KOPT-K1 (cell line): ENCODE results near the gene OOSP3.
"Not testable (repeated sequence)": the region's sequence is repeated elsewhere in the genome, so short reads cannot be mapped to it uniquely, and the experiment has no call there.

Experiments
- H3K27ac ChIP-seq: fragments of 200-600 bp; sonication (generic); 2 replicates; pipeline ENCODE4 v1.5.1; 2016; ENCODE audit warnings: antibody characterized with exemption, mild to moderate bottlenecking, low read depth, low read length; ENCODE audit not compliant: poor library complexity, severe bottlenecking
- H3K36me3 ChIP-seq: fragments of 200-600 bp; sonication (generic); 2 replicates; pipeline ENCODE4 v1.5.1; 2017; ENCODE audit warnings: antibody characterized with exemption, mild to moderate bottlenecking, low read length, moderate library complexity; ENCODE audit not compliant: insufficient read depth
- H3K9me3 ChIP-seq: fragments of 200-600 bp; sonication (generic); 2 replicates; pipeline ENCODE4 v1.5.1; 2017; ENCODE audit warnings: antibody characterized with exemption, low read length, mild to moderate bottlenecking; ENCODE audit not compliant: insufficient read depth, poor library complexity, severe bottlenecking

The OOSP3 gene

DNA sequence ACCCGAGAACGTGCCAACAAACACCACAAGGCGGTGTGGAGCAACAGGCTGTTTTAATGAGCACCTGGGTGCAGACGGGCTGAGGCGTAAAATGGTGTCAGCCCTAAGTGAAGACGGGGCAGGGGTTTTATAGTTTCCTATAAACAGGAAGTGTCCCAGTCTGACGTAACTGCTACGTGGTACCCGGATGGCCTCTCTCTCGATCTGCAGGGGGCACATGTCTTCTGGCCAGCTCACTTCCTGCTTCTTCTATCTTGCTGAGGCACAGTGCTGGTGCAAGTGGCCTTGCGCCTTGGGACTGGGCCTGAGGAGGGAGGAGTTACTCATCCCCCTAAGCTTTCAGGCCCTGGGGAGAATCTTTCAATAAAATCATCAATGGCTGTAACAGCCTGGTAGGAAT, 20.9 kb downstream of the OOSP3 start:
- Histone ChIP-seq H3K36me3 (no peaks in the 10 kb centered on the region), H3K9me3 (no peaks in the 10 kb centered on the region), H3K27ac (no peak overlapping the region)

GRCh38 chr11:59900366-59901126, 22.0 kb downstream of the OOSP3 start:
- no peaks in the 10 kb centered on the region for H3K9me3 ChIP-seq
- no peaks in the 10 kb centered on the region for H3K36me3 ChIP-seq
- H3K27ac ChIP-seq: no peak overlapping the region

DNA sequence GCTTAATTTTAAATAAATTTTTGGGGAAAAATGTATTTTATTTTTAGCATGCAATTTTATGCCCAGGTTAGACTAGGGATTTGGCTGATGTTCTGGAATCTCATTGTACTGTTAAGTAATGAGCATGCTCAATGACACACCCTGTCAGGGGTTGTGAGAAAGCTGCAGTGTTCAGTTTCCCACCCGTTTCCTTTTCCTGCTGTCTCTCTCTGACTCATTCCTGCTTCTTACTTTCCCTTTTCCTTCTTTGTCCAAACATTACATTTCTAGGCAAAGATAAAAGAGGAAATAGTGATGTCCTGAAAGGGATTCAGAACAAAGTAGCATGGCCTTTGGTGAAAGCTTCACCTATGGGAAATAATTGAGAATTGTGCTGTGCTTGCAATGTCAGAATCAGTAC, 22.7 kb downstream of the OOSP3 start:
- Histone ChIP-seq H3K27ac (no peak overlapping the region), H3K36me3 (no peaks in the 10 kb centered on the region), H3K9me3 (no peaks in the 10 kb centered on the region)

- H3K36me3 ChIP-seq, H3K27ac ChIP-seq, H3K9me3 ChIP-seq: not testable (repeated sequence)
Observed at GRCh38 chr11:59903569-59903968, 25.0 kb downstream of the OOSP3 start.

DNA sequence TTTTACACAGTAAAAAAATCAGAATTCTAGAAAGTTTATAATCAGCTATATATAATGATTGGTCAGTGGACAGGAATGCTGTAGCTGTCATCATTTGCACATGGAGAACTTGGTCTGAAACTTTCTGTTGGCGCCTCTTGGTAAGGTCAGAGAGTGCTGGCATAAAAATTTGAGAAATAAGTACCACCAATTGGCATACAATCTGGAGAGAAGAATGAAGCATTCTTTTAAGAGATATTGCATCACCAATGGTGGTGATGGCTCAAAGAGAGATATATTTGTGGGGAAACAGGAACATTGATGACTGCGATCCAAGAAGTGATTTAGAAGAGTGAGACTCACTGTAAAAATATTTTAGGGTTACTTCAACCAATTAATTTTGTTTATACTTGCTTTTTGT, 39.9 kb downstream of the OOSP3 start:
- Histone ChIP-seq H3K9me3 (peaks cover 20% of the 10 kb centered on the region), H3K27ac (no peak overlapping the region)

DNA sequence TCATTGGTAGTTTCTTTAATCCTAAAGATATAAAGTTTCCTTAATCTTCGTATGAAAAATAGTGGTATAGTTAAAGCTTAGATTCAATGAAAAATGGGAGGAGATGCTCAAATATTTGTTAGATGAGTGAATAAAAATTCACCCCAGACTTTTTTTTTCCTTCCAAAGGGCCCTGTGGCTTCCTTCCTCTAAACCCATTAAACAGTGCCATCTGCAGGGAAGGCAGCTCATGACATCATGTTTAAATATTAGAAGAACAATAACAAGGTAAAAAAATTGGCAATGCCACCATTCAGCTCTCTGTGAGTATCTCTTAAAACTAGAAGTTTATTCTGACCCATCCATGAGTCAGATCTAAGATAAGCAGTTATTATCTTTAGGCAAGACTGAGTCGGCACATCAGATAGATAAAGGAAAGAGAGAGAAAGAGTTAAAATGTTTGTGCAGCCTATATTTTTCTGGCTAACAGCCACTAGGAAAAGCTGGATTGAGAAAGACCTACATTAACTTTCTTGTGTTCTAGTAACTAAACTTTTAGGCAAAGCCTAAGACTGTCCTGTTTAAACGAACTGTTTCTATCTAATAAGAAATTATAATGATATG, 40.5 kb downstream of the OOSP3 start:
- Histone ChIP-seq H3K9me3 (peaks cover 26% of the 10 kb centered on the region), H3K27ac (no peak overlapping the region)

More for the DNA sequence above, 39.9 kb downstream of the OOSP3 start:
- no peaks in the 10 kb centered on the region for H3K36me3 ChIP-seq

GRCh38 chr11:59923813-59924212, 45.2 kb downstream of the OOSP3 start:
- no peak overlapping the region for H3K27ac ChIP-seq
- no peaks in the 10 kb centered on the region for H3K36me3 ChIP-seq
- H3K9me3 ChIP-seq: peaks cover 34% of the 10 kb centered on the region

More for the DNA sequence above, 40.5 kb downstream of the OOSP3 start:
- no peaks in the 10 kb centered on the region for H3K36me3 ChIP-seq

DNA sequence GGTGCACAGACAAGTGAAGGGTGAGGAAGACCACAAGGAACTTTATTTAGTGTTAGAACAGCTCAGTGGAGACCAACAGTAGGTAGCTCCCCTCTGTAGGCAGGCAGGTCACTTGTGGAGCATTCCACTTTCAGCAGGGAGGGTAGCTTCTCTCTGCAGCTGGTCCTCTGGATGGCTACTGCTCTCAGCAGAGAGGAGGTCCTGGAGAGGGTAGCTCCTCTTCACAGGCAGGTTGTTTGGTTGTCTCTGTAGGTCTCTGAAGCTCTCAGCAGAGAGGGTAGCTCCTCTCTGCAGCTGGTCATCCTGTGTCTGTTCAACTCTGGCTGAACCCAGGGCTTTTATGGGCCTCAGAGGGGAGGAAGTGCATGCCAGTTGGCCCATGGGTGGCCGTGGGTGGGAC, 53.1 kb downstream of the OOSP3 start:
- H3K27ac ChIP-seq: no peak overlapping the region
- peaks cover 20% of the 10 kb centered on the region for H3K9me3 ChIP-seq

DNA sequence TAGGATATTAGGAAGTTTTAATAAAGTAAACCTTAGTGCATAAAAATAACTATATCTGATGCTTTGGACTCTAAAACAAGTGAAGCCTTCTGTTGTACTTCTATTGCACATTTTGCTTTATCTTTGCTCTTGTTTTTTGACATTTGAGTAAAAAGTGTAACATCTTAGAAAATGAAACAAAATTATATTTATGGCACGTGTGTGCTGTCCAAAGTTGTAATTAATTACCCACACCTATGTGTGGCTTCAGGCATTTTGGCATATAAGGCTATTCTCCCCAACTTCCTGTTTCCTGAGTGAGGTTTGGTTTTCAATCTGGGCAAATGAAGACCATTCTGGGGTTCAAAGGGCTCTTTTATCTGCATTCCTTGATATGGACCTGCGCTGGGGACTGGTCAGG, 59.5 kb downstream of the OOSP3 start, which contains the start of gene OOSP1:
TSS of gene OOSP1 (plus strand) at position 301 of the 400 bp plus-strand sequence. CDS start at position 324, 23 bp downstream.
- Histone ChIP-seq H3K36me3 (no peaks in the 10 kb centered on the region), H3K9me3 (no peaks in the 10 kb centered on the region), H3K27ac (no peak within 1 kb of the TSS)

More for the DNA sequence above, 53.1 kb downstream of the OOSP3 start:
- H3K36me3 ChIP-seq: no peaks in the 10 kb centered on the region

DNA sequence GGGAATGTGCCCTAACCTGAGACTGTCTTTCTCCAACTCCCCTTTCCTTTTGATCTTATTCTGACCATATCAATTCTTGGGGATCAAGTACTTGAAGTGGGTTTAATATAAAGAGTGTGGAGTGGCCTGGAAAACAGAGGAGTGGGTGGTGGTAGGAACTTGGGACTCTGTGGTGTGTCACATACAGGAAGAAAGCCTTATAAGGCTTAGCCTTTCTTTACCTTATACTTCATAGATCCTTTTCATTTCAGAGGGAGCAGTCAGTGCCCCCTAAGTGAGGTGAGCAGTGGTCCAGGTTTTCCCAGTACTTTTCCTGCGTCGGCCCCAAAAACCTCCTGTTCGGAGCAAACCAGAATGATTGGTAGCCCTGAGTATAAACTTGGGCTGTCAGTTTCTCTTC, 60.1 kb downstream of the OOSP3 start:
- Histone ChIP-seq H3K36me3 (no peaks in the 10 kb centered on the region), H3K27ac (no peak overlapping the region), H3K9me3 (no peaks in the 10 kb centered on the region)

DNA sequence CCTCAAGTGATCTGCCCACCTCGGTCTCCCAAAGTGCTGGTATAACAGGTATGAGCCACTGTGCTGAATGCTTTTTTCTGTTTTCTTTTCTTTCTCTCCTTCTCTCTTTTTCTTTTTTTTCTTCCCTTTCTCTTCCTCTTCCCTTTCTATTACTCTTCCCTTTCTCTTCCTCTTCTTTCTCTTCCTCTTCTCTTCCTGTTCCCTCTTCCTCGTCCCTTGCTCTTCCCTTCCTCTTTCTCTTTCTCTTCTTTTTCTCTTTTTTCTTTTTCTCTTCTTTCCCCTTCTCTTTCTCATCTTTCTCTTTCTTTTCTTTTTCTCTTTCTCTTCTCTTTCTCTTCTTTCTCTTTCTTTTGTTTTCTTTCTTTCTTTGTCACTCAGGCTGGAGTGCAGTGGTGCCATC, 60.9 kb downstream of the OOSP3 start:
- H3K36me3 ChIP-seq: no peaks in the 10 kb centered on the region
- H3K9me3 ChIP-seq: no peaks in the 10 kb centered on the region
- no peak overlapping the region for H3K27ac ChIP-seq

GRCh38 chr11:59941091-59941490, 62.5 kb downstream of the OOSP3 start:
- Histone ChIP-seq H3K27ac (no peak overlapping the region), H3K9me3 (no peaks in the 10 kb centered on the region), H3K36me3 (no peaks in the 10 kb centered on the region)

- Histone ChIP-seq H3K36me3 (no peaks in the 10 kb centered on the region), H3K27ac (no peak overlapping the region), H3K9me3 (no peaks in the 10 kb centered on the region)
Observed at GRCh38 chr11:59943997-59944714, 65.6 kb downstream of the OOSP3 start.

- H3K9me3 ChIP-seq: no peaks in the 10 kb centered on the region
- no peak overlapping the region for H3K27ac ChIP-seq
- no peaks in the 10 kb centered on the region for H3K36me3 ChIP-seq
Observed at GRCh38 chr11:59944720-59945119, 66.1 kb downstream of the OOSP3 start.
